Measurements from ENCODE around the gene SREBF1.
A peak's percentile ranks its signal among the peaks of the same experiment; 100 is the strongest.

Gene SREBF1

DNA sequence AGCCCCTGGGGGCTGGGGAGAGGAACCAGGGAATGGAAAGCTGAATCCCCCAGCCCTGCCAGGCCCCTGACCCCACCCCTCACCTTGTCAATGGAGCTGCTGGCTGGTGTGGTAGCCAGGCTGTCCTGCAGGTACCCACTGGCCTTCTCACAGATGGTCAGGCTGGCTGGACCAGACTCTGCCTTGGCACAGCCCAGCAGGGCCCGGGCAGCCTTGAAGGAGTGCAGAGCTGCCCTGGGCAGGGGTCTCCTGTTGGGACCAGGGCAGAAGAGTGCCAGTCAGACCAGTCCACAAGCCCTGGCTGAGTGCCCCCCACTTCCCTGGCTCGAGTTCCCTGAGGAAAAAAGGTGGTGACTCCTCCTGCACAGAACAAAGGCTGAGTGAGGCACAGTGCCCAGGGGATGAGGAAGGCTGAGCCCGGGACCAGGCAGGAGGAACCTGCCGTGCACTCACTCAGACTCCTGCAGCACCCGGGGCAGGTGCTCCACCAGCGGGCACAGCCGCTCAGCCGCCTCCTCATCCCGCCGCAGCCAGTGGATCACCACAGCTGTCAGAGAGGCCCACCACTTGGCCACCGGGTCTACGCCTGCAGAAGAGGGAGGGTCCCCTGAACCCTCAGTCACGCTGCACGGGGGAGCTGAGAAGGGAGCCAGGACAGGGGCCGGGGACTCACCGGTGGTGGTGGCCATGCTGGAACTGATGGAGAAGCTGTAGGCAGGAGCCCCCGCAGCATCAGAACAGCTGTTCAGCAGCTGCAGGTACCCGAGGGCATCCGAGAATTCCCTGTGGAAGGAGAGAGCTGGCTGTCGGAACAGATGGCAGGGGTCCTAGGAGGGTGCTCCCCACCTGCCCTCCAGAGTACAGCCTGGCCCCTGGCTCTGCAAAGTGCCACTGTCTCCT lies 22.4 kb downstream of the SREBF1 start:
- H3K27ac ChIP-seq (ENCODE audit: low read depth, low read length): no peak overlapping the region
- no peak overlapping the region for H3K9ac ChIP-seq (ENCODE audit: low read length)
- peaks cover 64% of the 10 kb centered on the region for H3K36me3 ChIP-seq (ENCODE audit: control insufficient read depth, insufficient read depth, low read length)

DNA sequence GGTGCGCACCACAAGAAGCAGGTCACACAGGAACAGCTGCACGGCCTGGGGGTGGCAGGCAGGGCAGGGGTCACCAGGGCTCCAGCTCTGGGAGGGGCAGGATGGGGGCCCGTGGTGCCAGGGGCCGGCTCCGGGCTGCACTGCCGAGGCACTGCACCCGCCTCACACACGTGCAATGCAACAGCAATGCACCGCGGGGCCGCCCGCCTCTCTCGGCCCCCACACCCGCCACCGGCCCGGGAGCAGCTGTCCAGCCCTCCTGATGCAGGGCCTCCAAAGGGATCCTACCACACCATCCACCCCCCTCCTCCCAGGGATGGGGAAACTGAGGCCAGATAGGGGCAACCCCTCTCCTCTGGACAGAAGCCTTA lies 23.1 kb downstream of the SREBF1 start:
- H3K9ac ChIP-seq (ENCODE audit: low read length): no peak overlapping the region
- H3K4me3 ChIP-seq (ENCODE audit: low read depth, low read length): no peak overlapping the region
- H3K36me3 ChIP-seq (ENCODE audit: control insufficient read depth, insufficient read depth, low read length): peaks cover 57% of the 10 kb centered on the region
- peaks cover 16% of the 10 kb centered on the region for H3K27me3 ChIP-seq (ENCODE audit: control insufficient read depth, insufficient read depth, low read length)
- H3K4me1 ChIP-seq (ENCODE audit: control insufficient read depth, insufficient read depth, low read length): peaks cover 35% of the 10 kb centered on the region
- H3K27ac ChIP-seq (ENCODE audit: low read depth, low read length): no peak overlapping the region
- H3K9me3 ChIP-seq (ENCODE audit: control insufficient read depth, insufficient read depth, low read depth, low read length): no peaks in the 10 kb centered on the region

More for the DNA sequence above, 22.4 kb downstream of the SREBF1 start:
- Histone ChIP-seq H3K27me3 (ENCODE audit: control insufficient read depth, insufficient read depth, low read length) (peaks cover 10% of the 10 kb centered on the region; the same call in 1 of the 2 replicates), H3K4me3 (ENCODE audit: low read depth, low read length) (no peak overlapping the region), H3K9me3 (ENCODE audit: control insufficient read depth, insufficient read depth, low read depth, low read length) (no peaks in the 10 kb centered on the region), H3K4me1 (ENCODE audit: control insufficient read depth, insufficient read depth, low read length) (peaks cover 33% of the 10 kb centered on the region)

GRCh38 chr17:17813055-17813724 lies 23.6 kb downstream of the SREBF1 start:
- Histone ChIP-seq H3K27me3 (ENCODE audit: control insufficient read depth, insufficient read depth, low read length) (peaks cover 20% of the 10 kb centered on the region), H3K27ac (ENCODE audit: low read depth, low read length) (no peak overlapping the region), H3K9ac (ENCODE audit: low read length) (no peak overlapping the region), H3K36me3 (ENCODE audit: control insufficient read depth, insufficient read depth, low read length) (peaks cover 52% of the 10 kb centered on the region), H3K9me3 (ENCODE audit: control insufficient read depth, insufficient read depth, low read depth, low read length) (no peaks in the 10 kb centered on the region), H3K4me1 (ENCODE audit: control insufficient read depth, insufficient read depth, low read length) (peaks cover 30% of the 10 kb centered on the region), H3K4me3 (ENCODE audit: low read depth, low read length) (no peak overlapping the region)

GRCh38 chr17:17812211-17813054 lies 24.4 kb downstream of the SREBF1 start:
- peaks cover 45% of the 10 kb centered on the region for H3K36me3 ChIP-seq (ENCODE audit: control insufficient read depth, insufficient read depth, low read length)
- H3K27ac ChIP-seq (ENCODE audit: low read depth, low read length): no peak overlapping the region
- H3K9ac ChIP-seq (ENCODE audit: low read length): no peak overlapping the region
- H3K9me3 ChIP-seq (ENCODE audit: control insufficient read depth, insufficient read depth, low read depth, low read length): no peaks in the 10 kb centered on the region
- no peak overlapping the region for H3K4me3 ChIP-seq (ENCODE audit: low read depth, low read length)
- peaks cover 20% of the 10 kb centered on the region for H3K27me3 ChIP-seq (ENCODE audit: control insufficient read depth, insufficient read depth, low read length)
- H3K4me1 ChIP-seq (ENCODE audit: control insufficient read depth, insufficient read depth, low read length): peaks cover 25% of the 10 kb centered on the region

DNA sequence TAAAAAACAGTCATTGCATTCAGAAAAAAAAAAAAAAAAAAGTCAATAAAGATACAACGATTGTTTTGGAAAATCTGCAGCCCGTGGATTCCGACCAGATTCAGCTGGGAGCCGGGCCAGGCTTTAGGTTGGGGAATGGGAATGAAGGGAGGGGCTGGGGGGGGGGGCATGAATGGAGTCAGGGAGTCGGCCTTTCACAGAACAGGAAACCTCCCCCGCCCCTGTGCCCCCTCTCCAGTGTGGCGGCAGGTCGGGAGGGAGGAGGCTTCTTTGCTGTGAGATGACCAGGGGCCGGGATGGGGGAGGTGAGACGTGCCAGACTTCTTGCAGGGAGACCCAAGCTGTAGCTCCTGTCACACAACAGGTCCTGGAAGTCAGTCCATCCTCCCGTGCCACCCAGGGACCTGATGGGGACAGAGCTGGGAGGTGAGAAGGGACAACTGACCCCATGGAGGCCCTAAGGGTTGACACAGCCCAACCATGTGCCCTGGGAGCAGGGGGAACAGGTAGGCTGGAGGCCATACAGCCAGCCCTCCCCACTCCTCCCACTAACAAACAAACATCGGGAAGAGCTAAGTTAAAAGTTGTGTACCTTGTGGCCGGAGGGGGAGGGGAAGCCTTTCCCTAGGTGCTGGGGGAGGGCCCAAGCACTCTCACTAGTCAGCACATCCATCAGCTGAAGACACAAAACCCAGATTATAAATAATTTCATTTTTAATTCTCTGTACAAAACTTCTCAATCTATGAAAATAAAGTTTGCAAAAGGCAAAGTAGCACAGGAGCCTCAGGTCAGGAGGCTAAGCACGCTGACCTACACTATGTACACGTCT lies 25.2 kb downstream of the SREBF1 start:
- Histone ChIP-seq H3K4me3 (ENCODE audit: low read depth, low read length) (peak overlapping the region; percentile 30), H3K9ac (ENCODE audit: low read length) (no peak overlapping the region), H3K27me3 (ENCODE audit: control insufficient read depth, insufficient read depth, low read length) (peaks cover 20% of the 10 kb centered on the region), H3K9me3 (ENCODE audit: control insufficient read depth, insufficient read depth, low read depth, low read length) (no peaks in the 10 kb centered on the region), H3K27ac (ENCODE audit: low read depth, low read length) (no peak overlapping the region), H3K4me1 (ENCODE audit: control insufficient read depth, insufficient read depth, low read length) (peaks cover 25% of the 10 kb centered on the region), H3K36me3 (ENCODE audit: control insufficient read depth, insufficient read depth, low read length) (peaks cover 37% of the 10 kb centered on the region)

GRCh38 chr17:17810895-17811248 lies 25.9 kb downstream of the SREBF1 start:
- peaks cover 23% of the 10 kb centered on the region for H3K27me3 ChIP-seq (ENCODE audit: control insufficient read depth, insufficient read depth, low read length)
- peak overlapping the region; percentile 64 for H3K4me3 ChIP-seq (ENCODE audit: low read depth, low read length)
- peaks cover 31% of the 10 kb centered on the region for H3K36me3 ChIP-seq (ENCODE audit: control insufficient read depth, insufficient read depth, low read length)
- peak overlapping the region; percentile 77 for H3K9ac ChIP-seq (ENCODE audit: low read length)
- no peaks in the 10 kb centered on the region for H3K9me3 ChIP-seq (ENCODE audit: control insufficient read depth, insufficient read depth, low read depth, low read length)
- H3K27ac ChIP-seq (ENCODE audit: low read depth, low read length): no peak overlapping the region
- H3K4me1 ChIP-seq (ENCODE audit: control insufficient read depth, insufficient read depth, low read length): peaks cover 25% of the 10 kb centered on the region

- peaks cover 25% of the 10 kb centered on the region for H3K36me3 ChIP-seq (ENCODE audit: control insufficient read depth, insufficient read depth, low read length)
- peak overlapping the region; percentile 77 for H3K9ac ChIP-seq (ENCODE audit: low read length)
- no peaks in the 10 kb centered on the region for H3K9me3 ChIP-seq (ENCODE audit: control insufficient read depth, insufficient read depth, low read depth, low read length)
- peaks cover 25% of the 10 kb centered on the region for H3K27me3 ChIP-seq (ENCODE audit: control insufficient read depth, insufficient read depth, low read length)
- peak overlapping the region; percentile 64 for H3K4me3 ChIP-seq (ENCODE audit: low read depth, low read length)
- peaks cover 25% of the 10 kb centered on the region for H3K4me1 ChIP-seq (ENCODE audit: control insufficient read depth, insufficient read depth, low read length)
- peak overlapping the region; percentile 25; the same call in 1 of the 2 replicates for H3K27ac ChIP-seq (ENCODE audit: low read depth, low read length)
Measured at GRCh38 chr17:17810084-17810894, 26.5 kb downstream of the SREBF1 start.

- H3K4me3 ChIP-seq (ENCODE audit: low read depth, low read length): peak overlapping the region; percentile 64
- no peaks in the 10 kb centered on the region for H3K9me3 ChIP-seq (ENCODE audit: control insufficient read depth, insufficient read depth, low read depth, low read length)
- H3K27me3 ChIP-seq (ENCODE audit: control insufficient read depth, insufficient read depth, low read length): peaks cover 25% of the 10 kb centered on the region
- H3K27ac ChIP-seq (ENCODE audit: low read depth, low read length): no peak overlapping the region; the same call in 1 of the 2 replicates
- peaks cover 25% of the 10 kb centered on the region for H3K4me1 ChIP-seq (ENCODE audit: control insufficient read depth, insufficient read depth, low read length)
- H3K36me3 ChIP-seq (ENCODE audit: control insufficient read depth, insufficient read depth, low read length): peaks cover 19% of the 10 kb centered on the region
- no peak overlapping the region for H3K9ac ChIP-seq (ENCODE audit: low read length)
Measured at GRCh38 chr17:17809531-17810083, 27.2 kb downstream of the SREBF1 start.

DNA sequence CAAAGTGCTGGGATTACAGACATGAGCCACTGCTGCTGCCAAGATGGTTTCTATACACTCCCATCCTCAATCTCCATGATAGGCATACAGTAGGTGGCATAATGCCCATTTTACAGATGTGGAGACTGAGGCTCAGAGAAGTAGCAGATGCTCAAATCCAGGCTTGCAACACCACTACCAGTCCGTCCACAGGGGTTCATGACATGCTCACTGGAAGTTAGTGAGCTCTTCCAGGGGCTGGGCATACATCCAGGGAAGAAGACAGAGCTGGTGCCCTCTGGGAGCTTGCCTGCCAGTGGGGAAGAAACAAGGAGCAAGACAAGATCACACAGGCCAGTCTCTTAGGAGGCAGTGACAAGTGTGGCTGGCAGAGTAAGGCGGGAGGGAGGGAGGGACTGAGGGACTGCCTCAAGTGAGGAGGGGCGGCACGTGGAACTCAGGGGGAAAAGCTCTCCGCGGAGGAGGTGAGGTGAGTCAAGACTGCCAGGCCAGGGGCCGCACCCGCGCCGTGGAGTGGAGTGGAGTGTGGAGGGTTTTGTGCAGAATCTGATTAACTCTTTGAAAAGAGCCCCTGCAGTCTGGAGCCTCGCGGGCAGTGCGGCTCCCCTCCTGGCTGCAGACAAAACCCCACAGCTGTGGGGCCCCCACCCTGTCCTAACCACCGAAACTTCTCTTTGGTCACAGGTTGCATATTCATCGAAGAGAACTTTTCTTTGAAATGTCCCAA lies 27.9 kb downstream of the SREBF1 start:
- peak overlapping the region; percentile 29; the same call in 1 of the 2 replicates for H3K4me3 ChIP-seq (ENCODE audit: low read depth, low read length)
- peaks cover 25% of the 10 kb centered on the region for H3K27me3 ChIP-seq (ENCODE audit: control insufficient read depth, insufficient read depth, low read length)
- peaks cover 11% of the 10 kb centered on the region for H3K36me3 ChIP-seq (ENCODE audit: control insufficient read depth, insufficient read depth, low read length)
- no peak overlapping the region for H3K9ac ChIP-seq (ENCODE audit: low read length)
- H3K4me1 ChIP-seq (ENCODE audit: control insufficient read depth, insufficient read depth, low read length): peaks cover 25% of the 10 kb centered on the region
- H3K27ac ChIP-seq (ENCODE audit: low read depth, low read length): no peak overlapping the region
- H3K9me3 ChIP-seq (ENCODE audit: control insufficient read depth, insufficient read depth, low read depth, low read length): no peaks in the 10 kb centered on the region
